Type B pancreatic cell (in vitro differentiated cells): Measurements from ENCODE around the gene E2F1. TPM values are rescaled to one million over a fixed set of nuclear protein-coding genes. Genes with fewer than 3 reads are reported as not detected.

ENCODE experiments used
- DNase-seq: peaks from one replicate; pipeline ENCODE4 v3.0.0; 2021; ENCODE audit warnings: mixed read lengths; ENCODE audit not compliant: unreplicated experiment; ENCODE audit errors: extremely low spot score
- H3K27ac Mint-ChIP-seq: 2 replicates; pipeline ENCODE4 v1.8.0; 2021; ENCODE audit warnings: mild to moderate bottlenecking, mixed read lengths
- H3K27me3 Mint-ChIP-seq: 2 replicates; pipeline ENCODE4 v1.8.0; 2021; ENCODE audit warnings: mixed read lengths
- H3K36me3 Mint-ChIP-seq: 2 replicates; pipeline ENCODE4 v1.8.0; 2021; ENCODE audit warnings: mixed read lengths
- H3K4me1 Mint-ChIP-seq: one replicate; pipeline ENCODE4 v1.8.0; 2021; ENCODE audit warnings: mixed read lengths; ENCODE audit not compliant: unreplicated experiment
- H3K4me3 Mint-ChIP-seq: 2 replicates; pipeline ENCODE4 v1.8.0; 2021; ENCODE audit warnings: mild to moderate bottlenecking, mixed read lengths
- H3K9me3 Mint-ChIP-seq: 2 replicates; pipeline ENCODE4 v1.8.0; 2021; ENCODE audit warnings: mixed read lengths
- CTCF ChIP-seq: fragments of 200-600 bp; sonication (generic); conservative IDR thresholded peaks from 2 replicates; pipeline ENCODE4 v1.5.0; 2021; ENCODE audit warnings: antibody characterized with exemption, mild to moderate bottlenecking
- total RNA-seq: library from RNA; stranded (reverse); gene quantifications from 2 replicates; pipeline ENCODE4 v1.2.1, GENCODE V29; 2021; ENCODE audit warnings: low replicate concordance

The E2F1 gene
- total RNA-seq, 1 donor from 2014 or later: 32.8 TPM

- Mint-ChIP-seq H3K4me1 (peaks cover 21% of the 10 kb centered on the region), H3K27me3 (no peaks in the 10 kb centered on the region), H3K27ac (peak overlapping the region; percentile 89), H3K36me3 (peaks cover 12% of the 10 kb centered on the region), H3K9me3 (peaks cover 13% of the 10 kb centered on the region), H3K4me3 (peak overlapping the region; percentile 90)
- TF ChIP-seq CTCF: no peak
- no peak for DNase-seq
Measured at GRCh38 chr20:33730946-33731692, 44.9 kb upstream of the E2F1 start.

- peaks cover 28% of the 10 kb centered on the region for H3K4me1 Mint-ChIP-seq
Measured at GRCh38 chr20:33729101-33729500, 42.9 kb upstream of the E2F1 start.

GRCh38 chr20:33728463-33728862, 42.3 kb upstream of the E2F1 start:
- DNase-seq: no peak
- no peak for TF ChIP-seq CTCF
- Mint-ChIP-seq H3K27me3 (no peaks in the 10 kb centered on the region), H3K9me3 (no peaks in the 10 kb centered on the region), H3K4me1 (peaks cover 21% of the 10 kb centered on the region), H3K4me3 (no peak overlapping the region), H3K36me3 (no peaks in the 10 kb centered on the region), H3K27ac (peak overlapping the region; percentile 11)

More at GRCh38 chr20:33729101-33729500, 42.9 kb upstream of the E2F1 start:
- Mint-ChIP-seq H3K4me3 (peak overlapping the region; percentile 74), H3K9me3 (peaks cover 6% of the 10 kb centered on the region), H3K27ac (peak overlapping the region; percentile 88), H3K27me3 (no peaks in the 10 kb centered on the region), H3K36me3 (peaks cover 5% of the 10 kb centered on the region)
- no peak for DNase-seq
- TF ChIP-seq CTCF: no peak

- Mint-ChIP-seq H3K4me1 (peaks cover 18% of the 10 kb centered on the region), H3K9me3 (no peaks in the 10 kb centered on the region), H3K27ac (peak overlapping the region; percentile 11), H3K27me3 (no peaks in the 10 kb centered on the region), H3K36me3 (no peaks in the 10 kb centered on the region), H3K4me3 (no peak overlapping the region)
- DNase-seq: no peak
- no peak for TF ChIP-seq CTCF
Measured at GRCh38 chr20:33727806-33728205, 41.6 kb upstream of the E2F1 start.

GRCh38 chr20:33727115-33727479, 40.9 kb upstream of the E2F1 start:
- peaks cover 15% of the 10 kb centered on the region for H3K4me1 Mint-ChIP-seq
- H3K27ac Mint-ChIP-seq: peak overlapping the region; percentile 65
- no peaks in the 10 kb centered on the region for H3K36me3 Mint-ChIP-seq
- no peak for DNase-seq
- no peaks in the 10 kb centered on the region for H3K9me3 Mint-ChIP-seq
- H3K4me3 Mint-ChIP-seq: no peak overlapping the region
- TF ChIP-seq CTCF: no peak
- H3K27me3 Mint-ChIP-seq: no peaks in the 10 kb centered on the region
